ENCODE data around the gene RNF222.
"Not testable (repeated sequence)": the region's sequence is repeated elsewhere in the genome, so short reads cannot be mapped to it uniquely, and the experiment has no call there.

RNF222 gene

GRCh38 chr17:8382052-8382879 is 15.4 kb downstream of the RNF222 start:
- DNase-seq (ENCODE audit: low read depth in 4 of 4, low spot score in 1 of 4) = no peak

GRCh38 chr17:8380049-8380448 is 17.6 kb downstream of the RNF222 start:
- no peak for DNase-seq (ENCODE audit: low read depth in 4 of 4, low spot score in 1 of 4)

- DNase-seq (ENCODE audit: low read depth in 4 of 4, low spot score in 1 of 4) = not testable (repeated sequence)
Observed at GRCh38 chr17:8378117-8378516, 19.5 kb downstream of the RNF222 start.

GRCh38 chr17:8377422-8377821 is 20.2 kb downstream of the RNF222 start:
- no peak for DNase-seq (ENCODE audit: low read depth in 4 of 4, low spot score in 1 of 4)

GRCh38 chr17:8376271-8377067 is 21.2 kb downstream of the RNF222 start, which contains the start of gene KRABD2:
Gene KRABD2, minus strand, starts transcription at chr17:8376704.
- DNase-seq (ENCODE audit: low read depth in 4 of 4, low spot score in 1 of 4) = peak; percentile 74 to 91 (median 88)

- DNase-seq (ENCODE audit: low read depth in 4 of 4, low spot score in 1 of 4) = no peak
Observed at GRCh38 chr17:8375738-8376259, 21.8 kb downstream of the RNF222 start.

- not testable (repeated sequence) for DNase-seq (ENCODE audit: low read depth in 4 of 4, low spot score in 1 of 4)
Observed at GRCh38 chr17:8373856-8374255, 23.8 kb downstream of the RNF222 start.

- DNase-seq (ENCODE audit: low read depth in 4 of 4, low spot score in 1 of 4) = no peak
Observed at GRCh38 chr17:8372422-8372821, 25.2 kb downstream of the RNF222 start.

GRCh38 chr17:8371786-8372185 is 25.8 kb downstream of the RNF222 start:
- DNase-seq (ENCODE audit: low read depth in 4 of 4, low spot score in 1 of 4) = no peak

GRCh38 chr17:8369944-8370343 is 27.7 kb downstream of the RNF222 start:
- no peak for DNase-seq (ENCODE audit: low read depth in 4 of 4, low spot score in 1 of 4)

- DNase-seq (ENCODE audit: low read depth in 4 of 4, low spot score in 1 of 4) = no peak
Observed at GRCh38 chr17:8368193-8368592, 29.4 kb downstream of the RNF222 start.

GRCh38 chr17:8366231-8366630 is 31.4 kb downstream of the RNF222 start:
- no peak for DNase-seq (ENCODE audit: low read depth in 4 of 4, low spot score in 1 of 4)

GRCh38 chr17:8365143-8365542 is 32.5 kb downstream of the RNF222 start:
- no peak for DNase-seq (ENCODE audit: low read depth in 4 of 4, low spot score in 1 of 4)

- no peak for DNase-seq (ENCODE audit: low read depth in 4 of 4, low spot score in 1 of 4)
Observed at GRCh38 chr17:8362651-8363332, 34.8 kb downstream of the RNF222 start.

GRCh38 chr17:8360751-8361150 is 36.9 kb downstream of the RNF222 start:
- no peak for DNase-seq (ENCODE audit: low read depth in 4 of 4, low spot score in 1 of 4)

- DNase-seq (ENCODE audit: low read depth in 4 of 4, low spot score in 1 of 4) = no peak
Observed at GRCh38 chr17:8360260-8360659, 37.4 kb downstream of the RNF222 start.

- no peak for DNase-seq (ENCODE audit: low read depth in 4 of 4, low spot score in 1 of 4)
Observed at GRCh38 chr17:8359769-8360168, 37.9 kb downstream of the RNF222 start.

GRCh38 chr17:8357910-8358309 is 39.7 kb downstream of the RNF222 start:
- DNase-seq (ENCODE audit: low read depth in 4 of 4, low spot score in 1 of 4) = no peak

- DNase-seq (ENCODE audit: low read depth in 4 of 4, low spot score in 1 of 4) = no peak
Observed at GRCh38 chr17:8354236-8354635, 43.4 kb downstream of the RNF222 start.

- DNase-seq (ENCODE audit: low read depth in 4 of 4, low spot score in 1 of 4) = no peak
Observed at GRCh38 chr17:8353736-8354135, 43.9 kb downstream of the RNF222 start.

GRCh38 chr17:8350339-8350738 is 47.3 kb downstream of the RNF222 start:
- DNase-seq (ENCODE audit: low read depth in 4 of 4, low spot score in 1 of 4) = no peak

Measured in stimulated activated CD4-positive, alpha-beta T cell treated with anti-CD3 and anti-CD28 coated beads, Interleukin-1b, Interleukin-23, amount 100 ng/mL, for 24 hours (primary cell).